ENCODE measurements around the gene CFAP119. TPM values are rescaled to one million over a fixed set of nuclear protein-coding genes. Genes with fewer than 3 reads are reported as not detected.

CFAP119 gene
- polyA plus RNA-seq, 4 donors = 7.8 to 12.1 (median 10.2) TPM

- no peak for DNase-seq (ENCODE audit: low read depth in 4 of 4, low spot score in 2 of 4)
Observed at GRCh38 chr16:30715750-30716445, 46.0 kb downstream of the CFAP119 start.

GRCh38 chr16:30711712-30712111 is 50.1 kb downstream of the CFAP119 start:
- DNase-seq (ENCODE audit: low read depth in 4 of 4, low spot score in 2 of 4) = no peak

GRCh38 chr16:30710971-30711370 is 50.9 kb downstream of the CFAP119 start:
- DNase-seq (ENCODE audit: low read depth in 4 of 4, low spot score in 2 of 4) = no peak

Other genes with a start within 250 kb of the CFAP119 start
- 10 to 100 TPM; 47.3 to 73.7 (median 63.8) TPM for gene ZNF768, start 235.5 kb downstream of the CFAP119 start, polyA plus RNA-seq (ENCODE audit: insufficient read length in 4 of 4)
- 10 to 100 TPM in 3 of 4 donors, 1 to 10 TPM in 1; 9.1 to 12.3 (median 11.3) TPM for gene ZNF747, start 227.2 kb downstream of the CFAP119 start, polyA plus RNA-seq (ENCODE audit: insufficient read length in 4 of 4)
- gene ZNF764, start 203.7 kb downstream of the CFAP119 start, polyA plus RNA-seq (ENCODE audit: insufficient read length in 4 of 4) = 10 to 100 TPM in 3 of 4 donors, 1 to 10 TPM in 1; 9.4 to 18.6 (median 15.0) TPM
- gene ZNF688, start 190.3 kb downstream of the CFAP119 start, polyA plus RNA-seq (ENCODE audit: insufficient read length in 4 of 4) = 10 to 100 TPM; 11.3 to 18.5 (median 15.8) TPM
- 10 to 100 TPM; 17.5 to 36.5 (median 27.8) TPM for gene ZNF785, start 176.4 kb downstream of the CFAP119 start, polyA plus RNA-seq (ENCODE audit: insufficient read length in 4 of 4)
- gene ZNF689, start 151.7 kb downstream of the CFAP119 start, polyA plus RNA-seq (ENCODE audit: insufficient read length in 4 of 4) = 10 to 100 TPM; 12.8 to 16.0 (median 14.4) TPM
- gene PRR14, start 111.1 kb downstream of the CFAP119 start, polyA plus RNA-seq (ENCODE audit: insufficient read length in 4 of 4) = 10 to 100 TPM; 38.2 to 54.8 (median 46.0) TPM
- gene FBRS, start 103.6 kb downstream of the CFAP119 start, polyA plus RNA-seq (ENCODE audit: insufficient read length in 4 of 4) = 10 to 100 TPM; 39.7 to 97.0 (median 67.1) TPM
- gene SRCAP, start 62.9 kb downstream of the CFAP119 start, polyA plus RNA-seq (ENCODE audit: insufficient read length in 4 of 4) = 10 to 100 TPM; 23.0 to 62.5 (median 37.3) TPM
- 10 to 100 TPM; 22.9 to 44.4 (median 33.9) TPM for gene PHKG2, start 13.6 kb downstream of the CFAP119 start, polyA plus RNA-seq (ENCODE audit: insufficient read length in 4 of 4)
- gene RNF40, start 260 bp upstream of the CFAP119 start, polyA plus RNA-seq (ENCODE audit: insufficient read length in 4 of 4) = 100 to 1,000 TPM; 112 to 130 (median 120) TPM
- gene ZNF629, start 25.1 kb upstream of the CFAP119 start, polyA plus RNA-seq (ENCODE audit: insufficient read length in 4 of 4) = 10 to 100 TPM; 25.7 to 29.5 (median 27.2) TPM
- 10 to 100 TPM; 38.4 to 57.2 (median 44.5) TPM for gene BCL7C, start 132.0 kb upstream of the CFAP119 start, polyA plus RNA-seq (ENCODE audit: insufficient read length in 4 of 4)
- 1 to 10 TPM; 6.2 to 9.8 (median 7.7) TPM for gene CTF1, start 134.6 kb upstream of the CFAP119 start, polyA plus RNA-seq (ENCODE audit: insufficient read length in 4 of 4)
- 10 to 100 TPM; 16.3 to 38.8 (median 27.4) TPM for gene FBXL19, start 161.5 kb upstream of the CFAP119 start, polyA plus RNA-seq (ENCODE audit: insufficient read length in 4 of 4)
- 10 to 100 TPM; 18.7 to 22.5 (median 20.3) TPM for gene ORAI3, start 187.0 kb upstream of the CFAP119 start, polyA plus RNA-seq (ENCODE audit: insufficient read length in 4 of 4)
- gene SETD1A, start 195.7 kb upstream of the CFAP119 start, polyA plus RNA-seq (ENCODE audit: insufficient read length in 4 of 4) = 10 to 100 TPM; 15.3 to 23.3 (median 18.6) TPM
- 10 to 100 TPM in 2 of 4 donors, 1 to 10 TPM in 2; 7.2 to 12.0 (median 9.4) TPM for gene HSD3B7, start 223.1 kb upstream of the CFAP119 start, polyA plus RNA-seq (ENCODE audit: insufficient read length in 4 of 4)
- gene STX1B, start 248.6 kb upstream of the CFAP119 start, polyA plus RNA-seq (ENCODE audit: insufficient read length in 4 of 4) = 1 to 10 TPM in 3 of 4 donors, under 1 TPM in 1; 0.73 to 3.0 (median 1.8) TPM

Data from left renal cortex interstitium (tissue), 4 donors.